ENCODE data around the gene WDR59.
"Not testable (repeated sequence)": the region's sequence is repeated elsewhere in the genome, so short reads cannot be mapped to it uniquely, and the experiment has no call there.

WDR59 gene

DNA sequence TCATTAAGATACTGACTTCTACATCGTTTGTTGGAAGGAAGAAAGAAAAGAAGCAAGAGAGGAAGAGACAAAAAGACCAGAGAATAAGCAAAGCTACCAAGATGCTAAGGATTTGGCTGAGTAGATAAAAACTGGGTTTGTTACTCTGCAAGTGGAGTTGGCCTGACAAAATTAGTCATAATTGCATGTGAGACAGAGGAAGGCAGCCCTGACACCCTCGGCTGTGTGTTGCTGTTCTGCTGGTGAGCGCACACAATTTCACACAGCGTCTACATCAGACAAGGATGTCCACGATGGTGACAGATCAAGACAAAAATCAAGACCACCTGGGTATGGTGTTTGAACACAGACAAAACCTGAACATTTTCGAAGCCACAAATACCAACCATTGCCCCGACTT lies 134.9 kb downstream of the WDR59 start:
- DNase-seq (ENCODE audit: low read depth): no peak

DNA sequence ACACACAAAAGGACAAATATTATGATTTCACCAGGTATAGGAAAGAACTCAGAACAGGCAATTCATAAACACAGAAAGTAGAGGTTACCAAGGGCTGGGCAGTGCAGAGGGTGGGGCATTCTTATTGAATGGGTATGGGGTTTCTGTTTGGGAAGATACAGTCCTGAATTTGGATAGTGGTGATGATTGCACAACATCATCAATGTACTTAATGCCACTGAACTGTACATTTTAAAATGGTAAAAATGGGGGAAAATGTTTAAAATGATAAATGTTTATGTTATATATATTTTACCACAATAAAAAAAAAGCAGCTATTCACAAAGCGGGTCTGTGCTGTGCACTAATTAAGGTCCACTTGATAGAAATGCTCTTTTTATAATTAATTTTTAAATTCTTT lies 137.7 kb downstream of the WDR59 start:
- no peak for DNase-seq (ENCODE audit: low read depth)

DNA sequence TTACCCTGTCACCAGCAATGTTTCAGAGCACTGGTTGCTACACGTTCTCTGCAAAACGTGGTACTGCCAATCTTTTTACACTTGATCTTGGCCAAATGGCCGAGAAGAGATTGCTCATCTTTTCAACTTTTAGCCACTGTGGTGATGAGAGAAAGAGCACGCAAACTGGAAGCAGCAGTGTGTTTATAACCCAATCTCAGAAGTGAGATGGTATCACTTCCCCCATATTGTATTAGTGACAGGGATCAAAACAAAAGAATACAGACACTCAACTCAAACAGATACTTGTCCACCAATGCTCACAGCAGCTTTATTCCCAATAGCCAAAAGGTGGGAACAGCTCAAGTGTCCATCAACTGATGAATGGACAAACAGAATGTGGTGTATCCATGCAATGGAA lies 138.2 kb downstream of the WDR59 start:
- no peak for DNase-seq (ENCODE audit: low read depth)

DNA sequence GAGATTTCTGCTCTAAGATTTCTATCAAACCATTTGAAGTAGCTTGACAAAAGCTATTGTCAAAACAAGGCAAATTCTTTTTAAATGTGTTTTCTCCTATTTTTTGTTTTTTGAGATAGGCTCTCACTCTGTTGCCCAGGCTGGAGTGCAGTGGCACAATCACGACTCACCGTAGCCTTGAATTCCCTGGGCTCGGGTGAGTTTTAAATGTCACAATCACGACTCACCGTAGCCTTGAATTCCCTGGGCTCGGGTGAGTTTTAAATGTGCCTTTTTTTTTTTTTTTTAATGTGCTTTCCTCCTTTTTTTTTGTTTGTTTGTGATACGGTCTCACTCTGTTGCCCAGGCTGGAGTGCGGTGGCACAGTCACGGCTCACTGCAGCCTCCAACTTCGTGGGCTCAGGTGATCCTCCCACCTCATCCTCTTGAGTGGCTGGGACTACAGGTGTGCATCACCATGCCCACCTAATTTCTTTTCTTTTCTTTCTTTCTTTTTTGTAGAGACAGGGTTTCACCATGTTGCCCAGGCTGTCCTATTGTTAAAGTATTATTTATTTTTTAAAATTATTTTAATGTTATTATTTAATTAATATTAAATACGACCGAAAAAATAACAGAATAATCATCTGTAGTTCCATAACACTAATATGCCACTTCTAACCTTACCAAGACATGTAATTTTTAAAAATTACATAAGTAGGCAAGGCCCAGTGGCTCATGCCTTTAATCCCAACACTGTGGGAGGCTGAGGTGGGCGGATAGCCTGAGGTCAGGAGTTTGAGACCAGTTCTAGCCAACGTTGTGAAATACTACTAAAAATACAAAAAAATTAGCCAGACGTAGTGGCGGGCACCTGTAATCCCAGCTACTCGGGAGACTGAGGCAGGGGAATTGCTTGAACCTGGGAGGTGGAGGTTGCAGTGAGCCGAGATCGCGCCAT lies 140.6 kb downstream of the WDR59 start:
- no peak for DNase-seq (ENCODE audit: low read depth)

DNA sequence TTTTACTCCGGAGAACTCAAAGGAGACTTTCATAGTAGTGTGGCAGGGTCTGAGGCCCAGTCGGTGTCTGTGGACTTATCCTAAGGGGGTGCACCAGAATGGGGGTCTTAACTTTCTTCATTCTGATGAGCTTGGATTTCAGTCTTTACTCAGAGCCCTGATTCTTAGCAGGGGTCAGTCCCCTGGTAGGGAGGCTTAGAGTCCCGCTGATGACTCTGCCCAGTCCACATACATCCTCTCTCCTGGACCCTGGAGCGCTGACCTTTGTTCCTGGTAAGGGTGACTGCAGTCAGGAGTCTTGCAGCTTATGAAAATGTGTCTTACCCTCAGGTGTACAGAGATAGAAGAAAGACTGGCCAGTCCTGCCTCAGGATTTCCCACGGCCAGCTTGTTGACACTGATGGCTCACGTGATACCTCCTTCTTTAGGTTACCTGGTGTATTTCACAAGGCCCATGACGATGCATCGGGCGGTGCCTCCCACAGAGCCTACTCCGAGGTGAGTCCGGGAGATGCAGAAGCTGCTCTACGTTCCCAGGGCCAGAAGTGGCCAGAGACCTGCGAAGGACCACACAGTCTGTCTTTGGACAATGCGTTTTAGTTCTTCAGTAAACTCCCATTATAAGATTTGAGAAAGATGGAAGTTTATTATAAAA lies 141.4 kb downstream of the WDR59 start:
- not testable (repeated sequence) for DNase-seq (ENCODE audit: low read depth)

DNA sequence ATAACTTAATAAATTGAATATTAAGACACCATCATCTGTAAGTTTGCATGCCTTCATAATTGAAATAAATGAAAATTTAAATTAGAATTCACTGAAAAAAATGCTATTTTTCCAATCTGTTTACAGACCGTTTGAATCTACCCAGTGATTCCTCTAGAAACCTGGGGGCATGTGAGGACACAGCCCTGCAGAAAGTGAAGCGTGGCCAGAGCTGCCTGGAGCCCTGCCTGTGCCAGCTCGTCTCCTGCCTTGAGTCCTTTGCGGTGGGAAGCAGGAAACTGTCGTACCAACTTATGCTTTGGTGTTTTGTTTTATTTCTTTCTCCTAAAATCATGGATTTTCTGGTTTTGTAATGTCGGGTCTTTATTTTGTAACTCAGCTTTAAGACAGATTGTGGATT lies 142.5 kb downstream of the WDR59 start:
- no peak for DNase-seq (ENCODE audit: low read depth)

DNA sequence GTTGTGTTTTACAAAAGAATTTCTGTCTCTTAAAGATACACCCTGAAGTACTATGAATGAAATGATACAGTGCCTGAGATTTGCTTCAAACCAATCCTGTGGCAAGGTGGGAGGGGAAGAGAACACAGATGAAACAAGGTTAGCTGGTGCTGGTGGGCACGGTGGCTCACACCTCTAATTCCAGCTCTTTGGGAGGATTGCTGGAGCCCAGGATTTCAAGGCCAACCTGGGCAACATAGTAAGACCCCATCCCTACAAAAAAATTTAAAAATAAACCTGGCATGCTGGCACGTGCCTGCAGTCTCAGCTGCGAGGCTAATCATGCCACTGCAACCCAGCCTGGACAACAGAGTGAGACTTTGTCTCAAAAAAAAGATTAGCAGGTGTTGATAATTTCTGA lies 143.0 kb downstream of the WDR59 start:
- no peak for DNase-seq (ENCODE audit: low read depth)

DNA sequence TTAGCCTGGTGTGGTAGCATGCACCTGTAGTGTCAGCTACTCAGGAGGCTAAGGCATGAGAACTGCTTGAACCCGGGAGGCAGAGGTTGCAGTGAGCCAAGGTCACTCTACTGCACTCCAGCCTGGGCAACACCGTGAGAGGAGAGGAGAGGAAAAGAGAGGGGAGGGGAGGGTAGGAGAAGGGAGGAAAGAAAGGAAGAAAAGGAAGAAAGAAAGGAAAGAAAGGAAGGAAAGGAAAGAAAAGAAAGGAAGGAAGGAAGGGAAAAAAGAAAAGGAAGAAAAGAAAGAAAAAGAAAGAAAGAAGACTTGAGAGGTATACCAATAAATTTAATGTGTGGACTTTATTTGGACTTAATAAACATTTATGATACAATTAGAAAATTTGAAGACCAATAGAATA lies 143.5 kb downstream of the WDR59 start:
- DNase-seq (ENCODE audit: low read depth): no peak

DNA sequence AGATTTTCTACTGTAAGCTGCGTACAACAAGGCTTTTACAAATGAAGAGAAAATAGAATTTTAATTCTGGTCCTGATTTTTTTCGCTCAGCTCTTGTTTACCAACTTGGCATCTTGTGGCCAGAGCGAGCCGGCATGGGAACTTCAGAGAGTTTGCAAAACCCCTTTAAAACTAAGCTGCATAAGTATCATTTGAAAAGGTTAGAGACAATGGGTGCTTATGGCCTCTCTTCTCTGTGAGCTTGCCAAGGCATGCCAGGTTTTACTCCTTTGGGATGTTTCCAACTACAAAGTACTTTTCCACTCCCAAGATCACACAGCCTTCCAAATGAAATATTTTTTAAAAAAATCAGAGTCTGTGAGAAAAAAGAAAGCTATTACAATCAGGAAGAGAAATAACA lies 147.9 kb downstream of the WDR59 start:
- DNase-seq (ENCODE audit: low read depth): no peak

DNA sequence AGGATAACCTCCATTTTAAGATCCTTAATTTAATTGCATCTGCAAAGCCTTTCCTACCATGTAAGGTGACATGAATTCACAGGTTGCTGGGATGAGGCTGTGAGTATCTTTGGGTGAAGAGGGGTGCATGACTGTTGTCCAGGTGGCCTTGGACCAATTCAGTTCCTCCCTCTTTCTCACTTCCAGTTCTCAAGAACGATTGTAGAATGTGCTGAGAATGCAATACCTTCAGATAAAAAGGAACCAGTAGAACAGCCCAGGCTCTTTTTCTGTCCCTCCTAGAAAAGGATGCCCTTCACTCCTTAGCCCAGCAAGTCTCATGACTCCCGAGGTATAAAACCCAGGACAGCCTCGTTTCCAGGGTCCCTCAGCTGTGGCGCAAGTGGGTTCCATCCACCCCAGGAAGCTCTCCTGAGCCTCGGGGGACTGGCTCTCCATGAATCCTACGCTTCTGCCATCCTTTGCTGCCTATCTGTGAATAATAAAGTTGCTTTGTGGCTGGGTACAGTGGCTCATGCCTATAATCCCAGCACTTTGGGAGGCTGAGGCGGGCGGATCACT lies 148.7 kb downstream of the WDR59 start:
- no peak for DNase-seq (ENCODE audit: low read depth)

DNA sequence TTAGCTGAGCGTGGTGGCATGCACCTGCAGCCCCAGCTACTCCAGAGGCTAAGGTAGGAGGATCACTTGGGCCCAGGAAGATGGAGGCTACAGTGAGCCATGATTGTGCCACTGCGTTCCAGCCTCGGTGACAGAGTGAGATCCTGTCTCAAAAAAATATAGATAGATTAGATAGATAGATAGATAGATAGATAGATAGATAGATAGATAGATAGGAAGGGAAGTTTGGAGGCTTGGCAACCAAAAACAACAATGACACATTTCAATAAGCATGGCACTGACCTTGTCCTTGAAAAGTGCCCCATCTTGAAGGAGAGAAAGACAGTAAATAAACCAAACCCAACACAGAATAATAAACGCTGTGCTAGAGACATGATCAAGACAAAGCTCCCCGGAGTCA lies 152.7 kb downstream of the WDR59 start:
- no peak for DNase-seq (ENCODE audit: low read depth)

DNA sequence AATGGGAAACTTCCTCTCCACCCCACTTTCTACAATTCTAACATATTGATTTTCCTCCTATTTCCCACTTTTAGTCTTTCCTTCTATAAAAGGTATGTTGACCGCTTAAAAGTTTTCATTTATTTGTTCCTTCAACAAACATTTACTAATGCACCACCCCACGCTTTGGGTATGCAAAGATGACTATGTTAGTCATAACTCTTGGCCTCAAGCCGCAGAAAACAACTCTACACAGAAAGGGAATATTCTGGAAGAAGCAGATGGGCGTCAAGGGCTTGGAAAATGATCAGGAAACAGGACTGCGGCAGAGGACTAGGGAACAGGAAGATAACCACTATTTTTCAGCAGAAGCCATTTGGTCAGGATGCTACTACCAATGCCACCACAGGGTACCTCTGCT lies 153.5 kb downstream of the WDR59 start:
- DNase-seq (ENCODE audit: low read depth): no peak

DNA sequence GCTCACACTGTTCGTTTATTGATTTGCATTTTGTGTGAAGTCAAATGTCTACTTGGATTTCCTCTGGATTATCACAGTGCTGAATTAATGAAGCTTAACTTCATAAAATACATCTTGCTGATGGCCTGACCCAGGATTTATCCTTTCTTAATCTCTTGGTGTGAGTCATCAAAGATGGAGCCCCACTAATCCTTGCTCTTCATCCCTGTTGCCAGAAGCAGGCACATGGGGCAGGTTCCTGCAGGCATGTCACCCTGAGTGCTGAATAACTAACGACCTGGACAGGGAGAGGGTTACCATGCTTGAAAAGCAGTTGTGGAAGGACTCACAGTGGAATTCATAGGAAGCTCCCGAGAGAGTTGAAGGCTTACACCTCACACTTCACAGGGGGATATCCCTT lies 154.3 kb downstream of the WDR59 start:
- no peak for DNase-seq (ENCODE audit: low read depth)

DNA sequence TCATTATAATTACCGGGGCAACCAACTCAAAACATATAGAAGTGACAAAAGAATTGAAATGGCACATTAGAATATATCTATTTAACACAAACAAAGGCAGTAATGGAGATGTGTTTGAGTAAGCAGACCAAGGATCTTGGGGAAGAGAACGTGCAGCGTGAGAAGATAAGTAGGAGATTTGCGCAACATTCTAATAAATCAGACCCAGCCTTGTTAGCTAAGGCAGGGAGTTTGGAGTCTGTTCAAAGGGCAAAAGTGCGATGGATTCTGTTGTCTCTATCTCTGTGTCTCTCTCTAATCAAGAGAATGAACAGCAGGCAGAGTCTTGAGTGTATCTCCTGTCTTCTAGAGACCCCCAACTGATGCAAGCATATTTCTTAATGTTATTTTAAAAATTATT lies 155.3 kb downstream of the WDR59 start:
- no peak for DNase-seq (ENCODE audit: low read depth)

DNA sequence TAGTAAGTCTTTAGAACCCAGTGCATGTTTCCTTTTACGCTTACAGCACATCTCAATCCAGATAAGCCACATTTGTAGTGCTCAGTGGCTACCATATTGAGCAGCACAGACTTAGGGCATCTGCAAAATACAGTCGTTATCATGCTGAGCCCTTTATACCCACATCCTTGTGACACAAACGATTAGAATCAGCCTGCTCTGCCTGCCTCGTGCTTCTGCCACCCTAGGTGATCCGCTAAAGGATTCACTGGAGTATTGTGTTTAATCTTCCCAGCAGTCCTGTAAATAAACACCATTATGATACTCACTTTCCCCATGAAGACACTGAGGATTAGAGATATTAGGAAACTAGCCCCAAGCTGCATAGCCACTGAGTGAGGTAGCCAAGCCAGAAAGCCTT lies 159.0 kb downstream of the WDR59 start:
- no peak for DNase-seq (ENCODE audit: low read depth)

DNA sequence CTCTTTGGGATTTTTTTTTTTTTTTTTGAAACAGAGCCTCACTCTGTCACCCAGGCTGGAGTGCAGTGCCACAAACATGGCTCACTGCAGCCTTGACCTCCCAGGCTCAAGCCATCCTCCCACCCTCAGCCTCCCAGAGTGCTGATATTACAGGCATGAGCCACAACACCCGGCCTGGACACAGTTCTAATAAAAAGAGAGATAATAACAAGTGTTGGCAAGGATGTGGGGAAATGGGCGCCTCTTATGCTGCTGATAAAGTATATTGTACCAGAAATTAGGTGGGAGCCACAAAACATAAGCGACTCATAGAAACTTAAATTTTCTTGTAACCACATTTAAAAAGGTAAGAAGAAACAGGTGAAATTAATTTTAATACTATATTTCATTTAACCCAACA lies 159.9 kb downstream of the WDR59 start:
- DNase-seq (ENCODE audit: low read depth): no peak

All from T follicular helper cell (primary cell).